Activated CD4-positive, alpha-beta memory T cell treated with anti-CD3 and anti-CD28 coated beads, Interleukin-2, amount 10 ng/mL, durations not matched to agents 7 days and 5 days (primary cell): ENCODE data around the gene PAFAH2. TPM values are rescaled to one million over a fixed set of nuclear protein-coding genes. Genes with fewer than 3 reads are reported as not detected.
"Not testable (repeated sequence)": the region's sequence is repeated elsewhere in the genome, so short reads cannot be mapped to it uniquely, and the experiment has no call there.

ENCODE experiments used
- CTCF ChIA-PET: fragments of 350-600 bp; sonication (Branson Sonifier 250); formaldehyde crosslinking; loops from one replicate; lab custom pipeline; 2021; ENCODE audit warnings: antibody characterized with exemption, inconsistent platforms; lab: Charles Lee
- POLR2A ChIA-PET: fragments of 350-600 bp; sonication (Branson Sonifier 250); formaldehyde crosslinking; loops from one replicate; lab custom pipeline; 2021; ENCODE audit warnings: antibody characterized with exemption; lab: Charles Lee
- DNase-seq: peaks from one replicate; pipeline ENCODE4 v3.0.0-alpha.2; 2020
- H3K27ac Mint-ChIP-seq: one replicate; pipeline ENCODE4 v1.8.0; 2021; ENCODE audit warnings: mild to moderate bottlenecking, mixed read lengths
- H3K27me3 Mint-ChIP-seq: one replicate; pipeline ENCODE4 v1.8.0; 2021; ENCODE audit warnings: mixed read lengths
- H3K36me3 Mint-ChIP-seq: one replicate; pipeline ENCODE4 v1.8.0; 2021; ENCODE audit warnings: low read depth, mixed read lengths
- H3K4me1 Mint-ChIP-seq: one replicate; pipeline ENCODE4 v1.8.0; 2021; ENCODE audit warnings: mixed read lengths
- H3K4me3 Mint-ChIP-seq: one replicate; pipeline ENCODE4 v1.8.0; 2021; ENCODE audit warnings: mild to moderate bottlenecking, mixed read lengths
- H3K9me3 Mint-ChIP-seq: one replicate; pipeline ENCODE4 v1.8.0; 2021; ENCODE audit warnings: mixed read lengths
- total RNA-seq, 2 experiments: library from RNA; stranded (reverse); gene quantifications; one replicate each; pipeline ENCODE4 v1.2.3, GENCODE V29; 2021

The PAFAH2 gene
- total RNA-seq, 2 experiments from 2014 or later, result 9.4 to 10.1 TPM

- CTCF ChIA-PET, result interaction anchor here (0.8 to 2.0 kb wide), 2 partner anchors 13 to 63 kb away, joined by 3 to 9 read pairs; no protein-coding TSS in a partner anchor
- no peak for DNase-seq
- Mint-ChIP-seq H3K4me3 (no peak overlapping the region), H3K4me1 (peaks cover 2% of the 10 kb centered on the region), H3K9me3 (no peaks in the 10 kb centered on the region), H3K36me3 (peaks cover 45% of the 10 kb centered on the region), H3K27me3 (no peaks in the 10 kb centered on the region), H3K27ac (no peak overlapping the region)
- POLR2A ChIA-PET, result no interaction called here
Measured at GRCh38 chr1:25958465-25958864, 39.4 kb downstream of the PAFAH2 start.

DNA sequence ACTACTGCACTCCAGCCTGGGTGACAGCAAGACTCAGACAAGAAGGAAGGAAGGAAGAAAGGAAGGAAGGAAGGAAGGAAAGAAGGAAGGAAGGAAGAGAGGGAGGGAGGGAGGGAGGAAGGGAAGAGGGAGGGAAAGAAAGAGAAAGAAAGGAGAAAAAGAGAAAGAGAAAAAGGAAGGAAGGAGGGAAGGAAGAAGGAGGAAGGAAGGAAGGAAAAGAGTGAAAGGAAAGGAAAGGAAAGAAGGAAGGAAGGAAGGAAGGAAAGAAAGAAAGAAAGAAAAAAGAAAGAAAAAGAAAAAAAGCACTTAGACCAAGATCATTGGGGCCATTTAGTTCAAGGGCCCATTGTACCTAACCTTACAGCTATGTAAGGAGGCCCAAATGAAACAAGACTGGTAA lies 42.3 kb downstream of the PAFAH2 start:
- POLR2A ChIA-PET, result no interaction called here
- Mint-ChIP-seq H3K4me1 (peaks cover 2% of the 10 kb centered on the region), H3K9me3 (no peaks in the 10 kb centered on the region), H3K4me3 (no peak overlapping the region), H3K36me3 (peaks cover 28% of the 10 kb centered on the region), H3K27ac (no peak overlapping the region), H3K27me3 (no peaks in the 10 kb centered on the region)
- DNase-seq, result no peak
- CTCF ChIA-PET, result no interaction called here

- H3K9me3 Mint-ChIP-seq, result no peaks in the 10 kb centered on the region
- no peaks in the 10 kb centered on the region for H3K27me3 Mint-ChIP-seq
- ChIA-PET POLR2A (interaction anchor here (1.0 kb wide), 1 partner anchor 43 kb away, joined by 5 read pairs; no protein-coding TSS in a partner anchor), CTCF (interaction anchor here (0.7 kb wide), 1 partner anchor 9 kb away, joined by 3 read pairs; no protein-coding TSS in a partner anchor)
- peaks cover 2% of the 10 kb centered on the region for H3K4me1 Mint-ChIP-seq
- no peak overlapping the region for H3K27ac Mint-ChIP-seq
- no peak overlapping the region for H3K4me3 Mint-ChIP-seq
- peaks cover 17% of the 10 kb centered on the region for H3K36me3 Mint-ChIP-seq
- DNase-seq, result no peak
Measured at GRCh38 chr1:25954282-25954938, 43.5 kb downstream of the PAFAH2 start.

GRCh38 chr1:25952841-25953401 lies 44.9 kb downstream of the PAFAH2 start:
- DNase-seq, result no peak
- POLR2A ChIA-PET, result no interaction called here
- Mint-ChIP-seq H3K36me3 (peaks cover 3% of the 10 kb centered on the region), H3K4me1 (peaks cover 2% of the 10 kb centered on the region), H3K27me3 (no peaks in the 10 kb centered on the region), H3K9me3 (no peaks in the 10 kb centered on the region), H3K27ac (no peak overlapping the region), H3K4me3 (no peak overlapping the region)
- CTCF ChIA-PET, result no interaction called here

DNA sequence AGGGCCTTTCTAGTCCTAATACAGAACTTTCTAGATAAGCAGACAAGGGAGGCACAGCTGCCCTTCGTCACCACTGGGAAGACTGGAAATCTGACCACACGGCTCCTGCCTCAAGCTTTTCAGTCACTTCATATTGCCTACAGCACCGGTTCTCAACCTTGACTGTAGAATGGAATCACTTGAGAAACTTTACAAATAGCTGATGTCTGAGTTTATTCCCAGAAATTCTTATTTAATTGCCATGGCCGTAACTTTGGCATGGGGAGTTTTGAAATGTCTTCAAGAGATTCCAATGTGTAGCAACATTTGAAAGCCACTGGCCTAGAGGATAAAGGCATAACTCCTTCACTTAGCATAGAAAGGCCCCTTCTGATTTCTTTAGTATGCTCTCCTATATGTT lies 49.2 kb downstream of the PAFAH2 start:
- POLR2A ChIA-PET, result no interaction called here
- H3K4me1 Mint-ChIP-seq, result no peaks in the 10 kb centered on the region
- no peaks in the 10 kb centered on the region for H3K27me3 Mint-ChIP-seq
- no peak overlapping the region for H3K4me3 Mint-ChIP-seq
- H3K27ac Mint-ChIP-seq, result no peak overlapping the region
- no peaks in the 10 kb centered on the region for H3K9me3 Mint-ChIP-seq
- H3K36me3 Mint-ChIP-seq, result no peaks in the 10 kb centered on the region
- CTCF ChIA-PET, result no interaction called here
- no peak for DNase-seq

DNA sequence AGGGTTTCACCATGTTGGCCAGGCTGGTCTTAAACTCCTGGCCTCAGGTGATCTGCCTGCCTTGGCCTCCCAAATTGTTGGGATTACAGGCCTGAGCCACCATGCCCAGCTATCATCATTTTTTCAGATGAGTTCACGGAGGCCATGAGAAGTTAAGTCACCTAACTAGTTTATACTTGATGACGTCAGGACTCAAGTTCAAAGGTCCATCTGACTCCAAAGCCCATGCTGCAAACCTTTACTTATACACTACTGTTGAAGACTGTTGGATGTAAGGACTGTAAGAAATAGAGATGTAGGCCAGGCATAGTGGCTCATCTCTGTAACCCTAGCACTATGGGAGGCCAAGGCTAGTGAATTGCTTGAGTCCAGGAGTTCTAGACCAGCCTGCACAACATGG lies 50.8 kb downstream of the PAFAH2 start:
- CTCF ChIA-PET, result interaction anchor here (0.8 kb wide), 1 partner anchor 52 kb away, joined by 3 read pairs; no protein-coding TSS in a partner anchor
- no peak for DNase-seq
- H3K4me1 Mint-ChIP-seq, result no peaks in the 10 kb centered on the region
- H3K36me3 Mint-ChIP-seq, result no peaks in the 10 kb centered on the region
- no peaks in the 10 kb centered on the region for H3K9me3 Mint-ChIP-seq
- no peak overlapping the region for H3K27ac Mint-ChIP-seq
- H3K27me3 Mint-ChIP-seq, result peaks cover 9% of the 10 kb centered on the region
- POLR2A ChIA-PET, result no interaction called here
- H3K4me3 Mint-ChIP-seq, result no peak overlapping the region

- no peak for DNase-seq
- Mint-ChIP-seq H3K9me3 (no peaks in the 10 kb centered on the region), H3K36me3 (no peaks in the 10 kb centered on the region), H3K4me1 (no peaks in the 10 kb centered on the region), H3K27me3 (peaks cover 9% of the 10 kb centered on the region), H3K27ac (no peak overlapping the region), H3K4me3 (no peak overlapping the region)
- CTCF ChIA-PET, result no interaction called here
- POLR2A ChIA-PET, result no interaction called here
Measured at GRCh38 chr1:25945761-25946160, 52.1 kb downstream of the PAFAH2 start.

DNA sequence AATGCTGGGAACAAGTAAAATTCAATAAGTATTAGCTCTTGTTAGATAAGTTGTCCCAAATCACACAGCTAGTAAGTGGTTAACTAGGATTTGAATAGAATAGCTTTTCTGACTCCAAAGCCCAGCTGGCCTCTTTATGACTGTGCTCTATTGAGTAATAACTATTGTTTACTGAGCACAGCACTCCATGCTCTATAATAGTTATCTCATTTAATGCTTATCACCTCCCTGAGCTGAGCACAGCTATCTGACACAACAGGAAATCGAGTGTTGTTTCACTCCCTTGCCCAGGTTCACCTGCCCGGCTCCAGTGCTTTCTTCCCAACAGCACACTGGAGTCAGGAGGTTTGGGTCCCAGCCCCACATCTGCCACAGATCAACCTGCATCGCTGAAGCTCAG lies 52.9 kb downstream of the PAFAH2 start:
- H3K4me3 Mint-ChIP-seq, result no peak overlapping the region
- ChIA-PET CTCF (interaction anchor here (0.6 to 0.7 kb wide), 2 partner anchors 133 to 279 kb away, joined by 3 to 6 read pairs; no protein-coding TSS in a partner anchor), POLR2A (interaction anchor here (1.3 kb wide), 1 partner anchor 39 kb away, joined by 3 read pairs; the partner anchor contains the start of gene STMN1)
- no peaks in the 10 kb centered on the region for H3K4me1 Mint-ChIP-seq
- no peaks in the 10 kb centered on the region for H3K36me3 Mint-ChIP-seq
- no peaks in the 10 kb centered on the region for H3K9me3 Mint-ChIP-seq
- no peak for DNase-seq
- H3K27me3 Mint-ChIP-seq, result peaks cover 9% of the 10 kb centered on the region
- H3K27ac Mint-ChIP-seq, result no peak overlapping the region

GRCh38 chr1:25943511-25943910 lies 54.4 kb downstream of the PAFAH2 start:
- H3K4me3 Mint-ChIP-seq, DNase-seq, H3K36me3 Mint-ChIP-seq, H3K9me3 Mint-ChIP-seq, H3K27me3 Mint-ChIP-seq, CTCF ChIA-PET, H3K4me1 Mint-ChIP-seq, H3K27ac Mint-ChIP-seq, POLR2A ChIA-PET: not testable (repeated sequence)

- Mint-ChIP-seq H3K4me3 (no peak overlapping the region), H3K4me1 (peaks cover 2% of the 10 kb centered on the region), H3K27ac (no peak overlapping the region), H3K27me3 (peaks cover 9% of the 10 kb centered on the region), H3K9me3 (no peaks in the 10 kb centered on the region), H3K36me3 (no peaks in the 10 kb centered on the region)
- DNase-seq, result no peak
- ChIA-PET POLR2A (interaction anchor here (0.9 kb wide), 1 partner anchor 63 kb away, joined by 3 read pairs; no protein-coding TSS in a partner anchor), CTCF (no interaction called here)
Measured at GRCh38 chr1:25936947-25937346, 60.9 kb downstream of the PAFAH2 start.

GRCh38 chr1:25933479-25934365 lies 64.1 kb downstream of the PAFAH2 start:
- peaks cover 17% of the 10 kb centered on the region for H3K27me3 Mint-ChIP-seq
- no peak overlapping the region for H3K4me3 Mint-ChIP-seq
- ChIA-PET CTCF (interaction anchor here (1.1 to 1.4 kb wide), 2 partner anchors 38 to 68 kb away, joined by 3 to 4 read pairs; no protein-coding TSS in a partner anchor), POLR2A (no interaction called here)
- no peaks in the 10 kb centered on the region for H3K9me3 Mint-ChIP-seq
- DNase-seq, result no peak
- H3K4me1 Mint-ChIP-seq, result peaks cover 2% of the 10 kb centered on the region
- no peaks in the 10 kb centered on the region for H3K36me3 Mint-ChIP-seq
- no peak overlapping the region for H3K27ac Mint-ChIP-seq

DNA sequence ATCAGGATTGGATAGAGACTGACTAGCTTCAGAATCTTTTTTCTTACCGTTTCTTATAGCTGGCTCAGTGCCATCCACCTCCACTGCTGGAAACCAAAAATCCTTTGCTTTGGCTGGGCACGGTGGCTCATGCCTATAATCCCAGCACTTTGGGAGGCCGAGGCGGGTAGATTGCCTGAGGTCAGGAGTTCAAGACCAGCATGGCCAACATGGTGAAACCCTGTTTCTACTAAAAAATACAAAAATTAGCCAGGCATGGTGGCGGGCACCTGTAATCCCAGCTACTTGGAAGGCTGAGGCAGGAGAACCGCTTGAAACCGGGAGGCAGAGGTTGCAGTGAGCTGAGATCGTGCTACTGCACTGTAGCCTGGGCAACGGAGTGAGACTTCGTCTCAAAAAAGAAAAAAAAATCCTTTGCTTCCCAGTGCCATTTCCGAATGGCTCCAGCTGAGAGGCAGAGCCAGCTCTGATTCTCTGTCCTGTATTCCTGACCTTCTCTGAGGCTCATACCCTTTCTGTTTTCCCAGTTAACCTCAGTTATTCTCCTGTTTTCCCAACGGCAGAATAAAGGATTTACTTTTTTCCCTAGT lies 65.0 kb downstream of the PAFAH2 start:
- H3K27ac Mint-ChIP-seq, result not testable (repeated sequence)

More for the DNA sequence above, 65.0 kb downstream of the PAFAH2 start:
- POLR2A ChIA-PET, H3K36me3 Mint-ChIP-seq, H3K4me1 Mint-ChIP-seq, H3K4me3 Mint-ChIP-seq, DNase-seq, H3K9me3 Mint-ChIP-seq: not testable (repeated sequence)
- peaks cover 17% of the 10 kb centered on the region for H3K27me3 Mint-ChIP-seq
- CTCF ChIA-PET, result interaction anchor here (1.1 to 1.4 kb wide), 2 partner anchors 37 to 69 kb away, joined by 3 to 4 read pairs; no protein-coding TSS in a partner anchor
